Breast epithelium (tissue), 4 donors: ENCODE measurements around the gene NEURL1B. TPM values are rescaled to one million over a fixed set of nuclear protein-coding genes. Genes with fewer than 3 reads are reported as not detected.

ENCODE experiments used
- DNase-seq, 2 donors: peaks; one replicate each; pipeline ENCODE4 v3.0.0-alpha.2; 2019; ENCODE audit warnings: low spot score in 2 of 2
- H3K27ac ChIP-seq, 2 donors: fragments of 200-600 bp; sonication (generic) in 1 of 2; one replicate each; pipeline ENCODE4 v1.5.1; 2016 to 2019; ENCODE audit warnings: mild to moderate bottlenecking in 1 of 2
- H3K27me3 ChIP-seq, 2 donors: fragments of 200-600 bp; sonication (generic) in 1 of 2; one replicate each; pipeline versions ENCODE4 v1.5.1 to v1.6.0; 2017 to 2019; ENCODE audit warnings: control low read depth in 1 of 2, mild to moderate bottlenecking in 1 of 2
- H3K36me3 ChIP-seq: fragments of 200-600 bp; one replicate; pipeline ENCODE4 v1.5.1; 2019
- H3K4me1 ChIP-seq, 2 donors: fragments of 200-600 bp; sonication (generic); one replicate each; pipeline ENCODE4 v1.5.1; 2016 to 2019; ENCODE audit warnings: control low read depth in 1 of 2
- H3K4me3 ChIP-seq, 3 donors: fragments of 200-600 bp; sonication (generic); 1 replicate in 2 of 3; 2 replicates in 1 of 3; pipeline ENCODE4 v1.5.1; 2016 to 2019; ENCODE audit warnings: mild to moderate bottlenecking in 3 of 3, moderate library complexity in 2 of 3
- H3K9me3 ChIP-seq, 2 donors: fragments of 200-600 bp; sonication (generic) in 1 of 2; one replicate each; pipeline ENCODE4 v1.5.1; 2016 to 2019; ENCODE audit warnings: control low read depth in 1 of 2
- POLR2A ChIP-seq: fragments of 450-650 bp; IDR thresholded peaks from one replicate; pipeline ENCODE4 v1.6.1; 2016; ENCODE audit warnings: antibody characterized with exemption, mild to moderate bottlenecking, moderate library complexity
- POLR2AphosphoS5 ChIP-seq, 3 donors: sonication (generic); formaldehyde crosslinking; IDR thresholded peaks; one replicate each; pipeline ENCODE4 v1.6.1; 2017; ENCODE audit warnings: antibody characterized with exemption in 3 of 3
- intact Hi-C: fragments of 100-400 bp; cut with DNase I; formaldehyde crosslinking; loops from one replicate; pipeline ENCODE4 v1.15.1; 2023; ENCODE audit warnings: low total_unique reads
- total RNA-seq, 3 donors: library from RNA; depleted of rRNA; stranded (reverse); fragments of >200 nt; gene quantifications; one replicate each; pipeline ENCODE4 v1.1.0, GENCODE V29; 2016
- TF ChIP-seq, protein P1 (sequence below), 3 donors: fragments of 450-650 bp; IDR thresholded peaks; one replicate each; pipeline ENCODE4 v1.5.1; 2016 to 2017; ENCODE audit warnings: antibody characterized with exemption in 3 of 3, mild to moderate bottlenecking in 3 of 3, moderate library complexity in 3 of 3

The NEURL1B gene
- total RNA-seq, 3 donors from 2014 or later, result 6.3 to 17.0 (median 9.9) TPM

GRCh38 chr5:172715421-172715780 lies 74.3 kb downstream of the NEURL1B start:
- Histone ChIP-seq H3K27me3 (no peaks in the 10 kb centered on the region), H3K36me3 (no peaks in the 10 kb centered on the region), H3K9me3 (no peaks in the 10 kb centered on the region), H3K27ac (peak overlapping the region; percentile 64 to 90), H3K4me1 (no peaks in the 10 kb centered on the region), H3K4me3 (peak overlapping the region in 1 of 3 donors; percentile 7)
- DNase-seq, result no peak
- intact Hi-C loops, result no loop called here
- TF ChIP-seq, protein P1, sequence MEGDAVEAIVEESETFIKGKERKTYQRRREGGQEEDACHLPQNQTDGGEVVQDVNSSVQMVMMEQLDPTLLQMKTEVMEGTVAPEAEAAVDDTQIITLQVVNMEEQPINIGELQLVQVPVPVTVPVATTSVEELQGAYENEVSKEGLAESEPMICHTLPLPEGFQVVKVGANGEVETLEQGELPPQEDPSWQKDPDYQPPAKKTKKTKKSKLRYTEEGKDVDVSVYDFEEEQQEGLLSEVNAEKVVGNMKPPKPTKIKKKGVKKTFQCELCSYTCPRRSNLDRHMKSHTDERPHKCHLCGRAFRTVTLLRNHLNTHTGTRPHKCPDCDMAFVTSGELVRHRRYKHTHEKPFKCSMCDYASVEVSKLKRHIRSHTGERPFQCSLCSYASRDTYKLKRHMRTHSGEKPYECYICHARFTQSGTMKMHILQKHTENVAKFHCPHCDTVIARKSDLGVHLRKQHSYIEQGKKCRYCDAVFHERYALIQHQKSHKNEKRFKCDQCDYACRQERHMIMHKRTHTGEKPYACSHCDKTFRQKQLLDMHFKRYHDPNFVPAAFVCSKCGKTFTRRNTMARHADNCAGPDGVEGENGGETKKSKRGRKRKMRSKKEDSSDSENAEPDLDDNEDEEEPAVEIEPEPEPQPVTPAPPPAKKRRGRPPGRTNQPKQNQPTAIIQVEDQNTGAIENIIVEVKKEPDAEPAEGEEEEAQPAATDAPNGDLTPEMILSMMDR (IDR thresholded peaks at IDR 0.05), result no peak
- TF ChIP-seq POLR2A (no peak), POLR2AphosphoS5 (IDR thresholded peaks at IDR 0.05) (no peak)

DNA sequence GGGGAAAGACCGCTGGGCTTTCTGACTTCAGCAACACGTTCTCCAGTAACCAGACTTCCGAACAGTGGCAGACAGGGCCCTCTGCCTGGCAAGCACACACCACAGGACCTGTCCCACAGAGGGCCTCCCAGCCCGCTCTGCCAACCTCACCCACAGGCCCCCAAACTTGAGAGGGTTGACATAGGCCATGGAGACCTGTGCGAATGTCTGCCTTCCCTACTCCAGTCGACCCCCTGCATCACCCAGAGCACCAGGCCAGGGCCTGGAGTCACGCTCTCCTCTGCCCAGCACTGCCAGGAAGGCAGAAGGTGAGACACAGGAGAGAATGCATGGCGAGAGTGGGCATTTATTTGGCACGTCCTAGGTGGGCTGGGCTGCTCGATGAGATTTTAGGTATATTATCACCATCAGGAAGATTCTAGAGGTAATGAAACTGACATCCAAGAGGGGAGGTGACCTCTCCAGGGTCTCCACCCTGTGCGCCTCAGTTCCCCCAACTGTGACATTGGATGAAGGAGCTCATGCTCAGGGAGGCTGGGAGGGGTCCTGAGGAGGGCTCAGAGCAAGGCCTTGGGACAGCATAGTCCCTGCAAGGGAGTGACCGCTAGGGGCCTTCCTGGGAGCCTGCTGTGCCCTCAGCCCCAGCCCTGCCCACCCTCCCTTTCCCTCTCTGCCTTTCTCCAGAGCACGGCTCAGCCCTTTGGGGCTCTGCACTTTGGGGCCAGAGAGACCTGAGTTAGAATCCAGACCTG lies 75.0 kb downstream of the NEURL1B start:
- H3K27me3 ChIP-seq, result no peaks in the 10 kb centered on the region
- H3K4me1 ChIP-seq, result no peaks in the 10 kb centered on the region
- TF ChIP-seq POLR2AphosphoS5 (IDR thresholded peaks at IDR 0.05) (no peak), POLR2A (no peak)
- TF ChIP-seq, protein P1 (IDR thresholded peaks at IDR 0.05), result no peak
- H3K4me3 ChIP-seq, result peak overlapping the region in 1 of 3 donors; percentile 51
- no peaks in the 10 kb centered on the region for H3K9me3 ChIP-seq
- intact Hi-C loops, result no loop called here
- H3K36me3 ChIP-seq, result no peaks in the 10 kb centered on the region
- H3K27ac ChIP-seq, result peak overlapping the region; percentile 64 to 90
- DNase-seq, result no peak

- Histone ChIP-seq H3K27me3 (no peaks in the 10 kb centered on the region), H3K4me1 (no peaks in the 10 kb centered on the region), H3K4me3 (peak overlapping the region in 1 of 3 donors; percentile 51), H3K27ac (peak overlapping the region; percentile 64 to 90), H3K9me3 (no peaks in the 10 kb centered on the region), H3K36me3 (no peaks in the 10 kb centered on the region)
- intact Hi-C loops, result no loop called here
- peak; percentile 72 to 83 for DNase-seq
- TF ChIP-seq, protein P1 (IDR thresholded peaks at IDR 0.05), result peak; percentile 87 to 95 (median 94)
- TF ChIP-seq POLR2AphosphoS5 (IDR thresholded peaks at IDR 0.05) (peak; percentile 52 to 78 (median 58)), POLR2A (no peak)
Observed at GRCh38 chr5:172716796-172717313, 75.8 kb downstream of the NEURL1B start.

- intact Hi-C loops, result no loop called here
- Histone ChIP-seq H3K4me3 (peak overlapping the region in 1 of 3 donors; percentile 51), H3K4me1 (no peaks in the 10 kb centered on the region), H3K27me3 (no peaks in the 10 kb centered on the region), H3K36me3 (no peaks in the 10 kb centered on the region), H3K9me3 (no peaks in the 10 kb centered on the region), H3K27ac (peak overlapping the region; percentile 39 to 55)
- DNase-seq, result no peak
- TF ChIP-seq POLR2AphosphoS5 (IDR thresholded peaks at IDR 0.05) (no peak), POLR2A (no peak)
- TF ChIP-seq, protein P1 (IDR thresholded peaks at IDR 0.05), result no peak
Observed at GRCh38 chr5:172717481-172718195, 76.6 kb downstream of the NEURL1B start.
